HUES64 (cell line): Measurements from ENCODE around the gene HMX2.

ENCODE experiments used
- H3K27ac ChIP-seq: 2 replicates; pipeline ENCODE4 v1.7.0; 2013; ENCODE audit warnings: low read depth, low read length, inconsistent platforms
- H3K27me3 ChIP-seq: 2 replicates; pipeline ENCODE4 v1.6.1; 2013; ENCODE audit warnings: mild to moderate bottlenecking, low read length; ENCODE audit not compliant: insufficient read depth
- H3K36me3 ChIP-seq: 2 replicates; pipeline ENCODE4 v1.6.1; 2013; ENCODE audit warnings: mild to moderate bottlenecking, low read length; ENCODE audit not compliant: insufficient read depth
- H3K4me1 ChIP-seq: 2 replicates; pipeline ENCODE4 v1.6.1; 2013; ENCODE audit warnings: mild to moderate bottlenecking, low read length, moderate library complexity; ENCODE audit not compliant: insufficient read depth
- H3K4me3 ChIP-seq: 2 replicates; pipeline ENCODE4 v1.5.1; 2013; ENCODE audit warnings: mild to moderate bottlenecking, low read length, moderate library complexity
- H3K9ac ChIP-seq: 2 replicates; pipeline ENCODE4 v1.6.1; 2013; ENCODE audit warnings: mild to moderate bottlenecking, low read depth, low read length
- H3K9me3 ChIP-seq: 2 replicates; pipeline ENCODE4 v1.6.1; 2013; ENCODE audit warnings: low read depth, low read length; ENCODE audit not compliant: insufficient read depth
- WGBS: fragments of 150-250, 120-280 bp; methylation state at CpG from one replicate; pipeline ENCODE4 v1.1.7; 2013; ENCODE audit warnings: missing lambda C conversion rate; 5-methylcytosine and 5-hydroxymethylcytosine counted together

HMX2 gene

DNA sequence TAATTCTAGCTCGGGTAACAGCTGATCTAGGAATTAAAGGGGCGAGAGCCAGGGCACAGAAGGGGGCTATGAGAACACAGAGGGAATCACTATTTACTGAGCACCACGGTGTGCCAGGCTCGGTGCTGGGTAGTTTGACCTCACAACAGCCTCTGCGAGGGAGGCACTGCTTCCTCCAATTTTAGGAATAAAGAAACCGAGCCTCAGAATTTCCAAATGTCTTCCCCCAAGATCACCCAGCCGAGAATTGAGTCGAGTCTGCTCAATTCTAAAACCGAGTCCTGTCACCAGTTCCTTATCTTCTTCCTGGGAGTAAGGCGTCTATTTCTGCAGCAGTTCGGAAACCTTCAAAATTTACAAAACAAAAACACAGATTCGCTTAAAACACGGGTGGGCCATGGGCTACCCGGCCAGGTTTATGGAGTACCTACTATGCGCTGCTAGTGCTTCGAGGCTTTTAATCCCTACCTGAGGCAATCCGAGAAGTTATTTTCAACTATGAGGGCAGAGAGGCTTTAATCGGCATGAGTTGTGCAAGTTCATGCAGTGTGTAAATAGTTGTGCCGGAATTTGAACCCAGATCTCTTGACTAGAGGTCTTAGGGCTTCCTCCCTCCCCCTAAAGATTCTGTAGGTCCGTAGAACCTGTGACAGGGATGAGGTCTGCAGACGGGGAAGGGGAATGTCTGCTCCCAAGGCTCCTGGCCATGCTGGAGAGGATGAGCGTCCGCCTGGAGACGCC is 872 bp upstream of the HMX2 start:
- Histone ChIP-seq H3K9ac (no peak overlapping the region), H3K27ac (no peak overlapping the region), H3K9me3 (no peaks in the 10 kb centered on the region), H3K36me3 (no peaks in the 10 kb centered on the region), H3K4me1 (peaks cover 29% of the 10 kb centered on the region), H3K27me3 (peaks cover 100% of the 10 kb centered on the region), H3K4me3 (no peak overlapping the region)
- WGBS: 11% methylated on average over 21 of the region's 24 CpGs

DNA sequence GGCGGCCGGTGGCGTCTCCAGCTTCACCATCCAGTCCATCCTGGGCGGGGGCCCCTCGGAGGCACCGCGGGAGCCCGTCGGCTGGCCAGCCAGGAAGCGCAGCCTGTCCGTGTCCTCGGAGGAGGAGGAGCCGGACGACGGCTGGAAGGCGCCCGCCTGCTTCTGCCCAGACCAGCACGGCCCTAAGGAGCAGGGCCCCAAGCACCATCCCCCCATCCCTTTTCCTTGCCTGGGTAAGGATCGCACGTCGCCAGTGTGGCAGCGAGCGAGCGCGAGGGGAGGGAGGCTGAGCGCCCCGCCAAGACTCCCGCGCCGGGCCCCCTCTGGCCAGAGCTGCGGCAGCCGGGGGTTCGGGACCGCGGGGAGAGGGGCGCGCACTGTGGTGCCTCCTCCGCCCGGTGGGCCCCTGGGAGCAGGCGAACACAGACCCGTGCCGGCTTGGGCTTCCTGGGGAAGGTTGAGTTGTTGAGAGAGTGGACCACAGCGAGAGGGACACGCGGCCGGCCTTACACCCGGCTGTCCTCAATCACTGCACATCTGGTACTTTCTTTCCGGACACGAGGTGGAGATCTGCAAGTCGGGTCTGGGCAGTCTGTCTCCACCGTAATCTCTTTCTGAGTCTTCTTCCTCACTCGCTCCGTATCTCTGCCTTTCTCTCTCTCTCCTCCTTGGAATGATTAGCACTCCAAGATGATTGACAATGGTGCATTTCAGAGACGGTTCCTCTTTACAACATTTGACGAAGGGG is 652 bp downstream of the HMX2 start:
- no peaks in the 10 kb centered on the region for H3K36me3 ChIP-seq
- peak overlapping the region; percentile 37 for H3K4me3 ChIP-seq
- peaks cover 38% of the 10 kb centered on the region for H3K4me1 ChIP-seq
- no peak overlapping the region for H3K9ac ChIP-seq
- H3K9me3 ChIP-seq: no peaks in the 10 kb centered on the region
- under 1% methylated on average over 55 of the region's 55 CpGs for WGBS
- H3K27me3 ChIP-seq: peaks cover 100% of the 10 kb centered on the region
- H3K27ac ChIP-seq: no peak overlapping the region

- H3K9me3 ChIP-seq: no peaks in the 10 kb centered on the region
- H3K27ac ChIP-seq: no peak overlapping the region
- 1% methylated on average over 12 of the region's 12 CpGs for WGBS
- peak overlapping the region; percentile 39; the same call in 1 of the 2 replicates for H3K9ac ChIP-seq
- no peaks in the 10 kb centered on the region for H3K36me3 ChIP-seq
- peaks cover 96% of the 10 kb centered on the region for H3K27me3 ChIP-seq
- H3K4me1 ChIP-seq: peaks cover 38% of the 10 kb centered on the region
- peak overlapping the region; percentile 43 for H3K4me3 ChIP-seq
Measured at GRCh38 chr10:123149162-123149567, 1.2 kb downstream of the HMX2 start.

- H3K4me1 ChIP-seq: peaks cover 38% of the 10 kb centered on the region
- H3K27me3 ChIP-seq: peaks cover 90% of the 10 kb centered on the region
- peak overlapping the region; percentile 39 for H3K9ac ChIP-seq
- H3K27ac ChIP-seq: no peak overlapping the region
- no peaks in the 10 kb centered on the region for H3K9me3 ChIP-seq
- H3K4me3 ChIP-seq: peak overlapping the region; percentile 43
- no peaks in the 10 kb centered on the region for H3K36me3 ChIP-seq
- WGBS: under 1% methylated on average over 76 of the region's 76 CpGs
Measured at GRCh38 chr10:123149568-123150270, 1.8 kb downstream of the HMX2 start.

GRCh38 chr10:123150271-123150985 is 2.5 kb downstream of the HMX2 start:
- H3K27ac ChIP-seq: no peak overlapping the region
- H3K9me3 ChIP-seq: no peaks in the 10 kb centered on the region
- peak overlapping the region; percentile 60 for H3K9ac ChIP-seq
- WGBS: 3% methylated on average over 30 of the region's 34 CpGs
- H3K36me3 ChIP-seq: peaks cover 3% of the 10 kb centered on the region
- peak overlapping the region; percentile 43 for H3K4me3 ChIP-seq
- H3K27me3 ChIP-seq: peaks cover 83% of the 10 kb centered on the region
- H3K4me1 ChIP-seq: peaks cover 42% of the 10 kb centered on the region

GRCh38 chr10:123150986-123151736 is 3.2 kb downstream of the HMX2 start:
- H3K4me3 ChIP-seq: peak overlapping the region; percentile 43
- H3K27me3 ChIP-seq: peaks cover 76% of the 10 kb centered on the region
- no peaks in the 10 kb centered on the region for H3K9me3 ChIP-seq
- no peak overlapping the region for H3K27ac ChIP-seq
- peak overlapping the region; percentile 60 for H3K9ac ChIP-seq
- peaks cover 10% of the 10 kb centered on the region for H3K36me3 ChIP-seq
- peaks cover 41% of the 10 kb centered on the region for H3K4me1 ChIP-seq
- under 1% methylated on average over 56 of the region's 56 CpGs for WGBS

DNA sequence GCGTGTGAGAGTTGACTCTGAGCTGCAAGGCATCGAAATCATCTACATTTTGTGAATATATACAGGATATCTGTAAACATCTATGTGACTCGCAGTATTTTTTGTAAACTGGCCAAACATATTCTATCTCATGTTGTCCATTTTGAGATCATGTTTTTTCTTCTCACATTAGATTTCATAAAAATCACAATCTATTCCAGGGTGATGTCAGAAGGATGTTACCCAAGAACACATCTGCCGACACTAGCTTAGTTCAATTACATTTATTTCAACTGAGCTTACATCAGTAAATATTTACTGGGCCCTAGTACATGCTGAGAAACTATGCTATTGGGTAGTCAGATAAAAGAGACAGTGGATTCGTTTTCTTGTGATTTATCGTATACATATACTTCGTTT is 3.8 kb downstream of the HMX2 start:
- peaks cover 38% of the 10 kb centered on the region for H3K4me1 ChIP-seq
- H3K27ac ChIP-seq: no peak overlapping the region
- no peak overlapping the region for H3K9ac ChIP-seq
- H3K27me3 ChIP-seq: peaks cover 70% of the 10 kb centered on the region
- no peaks in the 10 kb centered on the region for H3K9me3 ChIP-seq
- WGBS: 30% methylated on average over 7 of the region's 7 CpGs
- H3K4me3 ChIP-seq: peak overlapping the region; percentile 43
- peaks cover 16% of the 10 kb centered on the region for H3K36me3 ChIP-seq

- Histone ChIP-seq H3K27me3 (peaks cover 51% of the 10 kb centered on the region), H3K4me1 (peaks cover 36% of the 10 kb centered on the region), H3K36me3 (peaks cover 35% of the 10 kb centered on the region), H3K27ac (no peak overlapping the region), H3K4me3 (no peak overlapping the region), H3K9me3 (no peaks in the 10 kb centered on the region), H3K9ac (no peak overlapping the region)
- 41% methylated on average over 9 of the region's 9 CpGs for WGBS
Measured at GRCh38 chr10:123153486-123154091, 5.7 kb downstream of the HMX2 start.

DNA sequence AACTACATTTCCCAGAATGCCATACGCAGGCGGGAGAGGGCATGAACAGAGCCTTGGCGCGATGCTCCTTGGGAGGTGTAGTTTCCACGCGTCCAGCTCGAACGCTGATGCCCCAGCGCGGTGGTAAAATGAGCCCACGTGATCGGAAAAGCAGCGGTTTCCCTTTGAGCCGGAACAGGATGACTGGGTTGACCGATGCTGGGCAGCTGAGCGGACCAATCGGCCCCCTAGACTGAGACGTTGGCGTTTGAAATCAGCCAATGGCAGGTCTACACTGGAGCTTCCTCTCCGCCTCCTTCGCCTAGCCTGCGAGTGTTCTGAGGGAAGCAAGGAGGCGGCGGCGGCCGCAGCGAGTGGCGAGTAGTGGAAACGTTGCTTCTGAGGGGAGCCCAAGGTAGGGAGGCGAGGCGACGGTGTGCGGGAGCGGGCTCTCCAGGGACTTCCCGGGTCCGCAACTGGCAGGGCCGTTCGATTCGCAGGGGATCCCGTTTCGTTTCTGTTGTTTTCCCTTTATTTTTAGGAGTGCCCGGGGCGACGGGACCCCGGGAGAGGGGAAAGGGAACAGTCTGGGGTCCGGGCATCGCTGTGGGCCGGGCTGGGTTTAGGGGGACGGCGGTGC is 6.3 kb downstream of the HMX2 start, which contains the start of gene BUB3:
BUB3 (plus strand) TSS at position 311 of the 619 bp plus-strand sequence. CDS start 516 bp downstream, outside the sequence.
- peaks cover 41% of the 10 kb centered on the region for H3K36me3 ChIP-seq
- peaks cover 36% of the 10 kb centered on the region for H3K4me1 ChIP-seq

More for the DNA sequence above, 6.3 kb downstream of the HMX2 start, which contains the start of gene BUB3:
- peak within 1 kb of the TSS; percentile 83 for H3K4me3 ChIP-seq
- under 1% methylated on average over 50 of the region's 50 CpGs for WGBS
- peak within 1 kb of the TSS; percentile 91 for H3K9ac ChIP-seq
- no peaks in the 10 kb centered on the region for H3K9me3 ChIP-seq
- peak within 1 kb of the TSS; percentile 78 for H3K27ac ChIP-seq
- H3K27me3 ChIP-seq: peaks cover 45% of the 10 kb centered on the region
